Fibroblast of skin of right biceps (primary cell): ENCODE measurements around the gene PPP2R3B.

Source experiments
- DNase-seq: peaks from one replicate; pipeline ENCODE4 v3.0.0-alpha.2; 2013

PPP2R3B gene

DNA sequence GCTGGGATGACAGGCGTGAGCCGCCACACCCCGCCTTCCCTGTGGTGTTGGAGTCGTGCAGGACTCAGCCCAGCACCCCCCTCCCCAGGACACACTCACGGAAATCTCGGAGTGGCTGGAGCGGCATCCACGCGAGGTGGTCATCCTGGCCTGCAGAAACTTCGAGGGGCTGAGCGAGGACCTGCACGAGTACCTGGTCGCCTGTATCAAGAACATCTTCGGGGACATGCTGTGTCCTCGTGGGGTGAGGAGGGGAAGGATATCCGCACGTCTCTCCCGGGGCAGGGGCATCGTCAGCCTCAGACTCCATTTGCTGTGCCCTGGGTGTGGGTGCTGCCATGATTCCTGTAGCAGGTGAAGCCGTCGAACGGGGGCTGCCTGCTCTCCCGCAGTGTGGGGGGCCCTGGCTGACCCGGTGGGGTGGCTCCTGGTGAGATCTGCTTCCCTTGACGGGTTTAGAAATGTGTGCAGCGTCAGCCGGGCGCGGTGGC, 95.3 kb downstream of the PPP2R3B start:
- no peak for DNase-seq

DNA sequence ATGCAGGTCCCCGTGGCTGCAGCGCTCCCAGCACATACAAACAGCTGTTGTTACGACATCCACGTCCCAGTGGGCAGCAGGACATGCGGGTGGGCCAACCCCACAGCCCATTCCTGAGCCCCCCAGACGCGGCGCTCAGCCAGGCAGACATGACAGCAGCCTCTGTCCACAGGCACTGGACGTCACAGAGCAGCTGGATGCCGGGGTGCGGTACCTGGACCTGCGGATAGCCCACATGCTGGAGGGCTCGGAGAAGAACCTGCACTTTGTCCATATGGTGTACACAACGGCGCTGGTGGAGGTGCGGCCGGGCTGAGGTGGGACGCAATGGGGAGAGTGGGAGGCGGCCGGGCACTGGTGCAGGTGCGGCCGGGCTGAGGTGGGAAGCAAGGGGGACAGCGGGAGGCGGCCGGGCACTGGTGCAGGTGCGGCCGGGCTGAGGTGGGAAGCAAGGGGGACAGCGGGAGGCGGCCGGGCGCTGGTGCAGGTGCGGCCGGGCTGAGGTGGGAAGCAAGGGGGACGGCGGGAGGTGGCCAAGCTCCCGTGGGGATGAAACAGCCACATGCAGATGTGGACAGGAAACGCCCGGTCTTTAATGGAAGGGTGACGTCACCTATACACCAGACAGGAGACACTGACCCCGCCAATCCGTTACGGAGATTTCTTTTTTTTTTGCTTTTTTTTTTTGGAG, 96.1 kb downstream of the PPP2R3B start:
- no peak for DNase-seq

DNA sequence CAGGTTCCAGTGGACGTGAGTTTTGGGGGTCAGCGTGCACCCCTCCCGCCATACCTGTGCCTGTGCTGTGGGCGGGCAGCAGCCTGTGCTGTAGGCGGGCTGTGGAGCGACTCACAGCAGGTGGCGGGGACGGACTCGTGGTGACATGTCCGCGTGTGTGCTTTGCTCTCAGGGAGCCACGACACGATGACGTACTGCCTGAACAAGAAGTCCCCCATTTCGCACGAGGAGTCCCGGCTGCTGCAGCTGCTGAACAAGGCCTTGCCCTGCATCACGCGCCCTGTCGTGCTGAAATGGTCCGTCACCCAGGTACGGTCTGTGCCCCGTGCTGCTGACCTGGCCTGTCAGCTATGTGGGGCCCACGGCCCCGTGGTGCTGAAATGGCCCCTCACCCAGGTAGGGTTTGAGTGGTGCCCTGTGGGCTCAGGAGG, 98.1 kb downstream of the PPP2R3B start:
- DNase-seq = no peak

DNA sequence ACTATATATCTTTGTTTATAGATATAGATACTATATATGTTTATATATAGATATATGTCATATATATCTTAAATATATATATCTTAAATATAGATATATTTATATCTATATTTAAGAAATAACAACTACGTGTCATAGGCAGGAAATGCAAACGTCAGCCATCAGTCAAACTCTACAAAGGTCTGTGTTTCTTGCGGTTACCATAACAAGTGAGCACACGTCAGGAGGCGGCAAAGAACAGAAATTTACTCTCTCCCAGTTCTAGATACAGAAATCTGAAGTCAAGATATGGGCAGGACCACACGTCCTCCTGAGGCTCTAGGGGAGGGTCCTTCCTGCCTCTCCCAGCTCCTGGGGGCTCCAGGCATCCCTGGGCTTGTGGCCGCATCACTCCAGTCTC, 99.0 kb downstream of the PPP2R3B start:
- DNase-seq = no peak

DNA sequence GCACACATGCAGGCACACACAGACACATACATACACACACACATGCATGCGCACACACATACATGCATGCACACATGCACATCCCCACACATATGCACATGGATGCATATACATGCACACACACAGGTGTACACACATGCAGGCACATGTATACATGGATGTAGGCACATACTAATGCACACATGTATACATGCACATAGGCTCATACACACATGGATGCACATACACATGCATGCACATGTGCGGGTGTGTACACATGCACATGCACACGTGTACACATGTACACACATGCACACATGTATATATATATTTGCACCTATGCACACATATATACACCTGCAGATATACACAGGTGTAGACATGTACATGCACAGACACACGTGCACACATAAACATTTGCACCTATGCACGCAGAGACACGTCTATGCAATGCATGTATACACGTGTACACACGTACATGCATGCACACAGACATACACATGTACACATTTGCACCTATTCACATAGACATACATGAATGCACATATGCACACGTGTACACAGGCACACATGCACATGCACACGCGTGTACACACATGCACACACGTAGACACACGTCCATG, 101.5 kb downstream of the PPP2R3B start:
- no peak for DNase-seq
